ENCODE results near the gene MMAB. TPM values are rescaled to one million over a fixed set of nuclear protein-coding genes. Genes with fewer than 3 reads are reported as not detected.

Gene MMAB
- total and polyA plus RNA-seq, 10 of the 15 experiments (the other 5 are each of a cell fraction or from before 2014, with no cell fraction given): 10.6 to 65.3 (median 45.2) TPM

DNA sequence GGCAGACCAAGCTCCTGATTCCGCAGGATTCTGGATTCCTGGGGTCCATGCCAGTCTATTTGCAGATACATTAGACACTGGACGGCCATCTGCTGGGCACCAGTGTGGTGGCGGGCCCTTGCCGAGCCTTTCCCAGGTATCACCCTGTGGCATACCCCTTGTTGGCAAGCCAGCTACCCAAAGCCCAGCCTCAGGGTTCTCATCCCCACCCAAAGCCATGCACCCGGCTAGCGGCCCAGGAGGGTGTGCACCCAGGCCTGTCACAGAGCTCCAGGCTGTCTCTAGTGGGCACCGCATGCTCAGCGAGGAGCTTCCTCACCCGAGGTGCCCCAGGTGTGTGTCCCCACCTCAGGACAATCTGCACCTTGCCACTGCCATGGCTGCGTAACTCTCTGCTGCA, 13.7 kb downstream of the MMAB start:
- Histone ChIP-seq H3K4me2 (ENCODE audit: control insufficient read depth, insufficient read depth) (no peak overlapping the region), H3K4me3 (no peak overlapping the region), H3K79me2 (ENCODE audit: control insufficient read depth, insufficient read depth, low read length) (no peaks in the 10 kb centered on the region), H3K27me3 (replicated peaks in 1 of 2; ENCODE audit: control insufficient read depth in 2 of 2, insufficient read depth in 2 of 2, low read length in 1 of 2) (no peaks in the 10 kb centered on the region), H3K36me3 (ENCODE audit: control insufficient read depth in 2 of 2, insufficient read depth in 2 of 2, low read length in 1 of 2) (peaks cover 0 to 1% of the 10 kb centered on the region in 2 experiments; a peak in 1 of 4 replicates), H2AFZ (ENCODE audit: control insufficient read depth, low read depth, low read length) (no peak overlapping the region), H3K4me1 (ENCODE audit: control insufficient read depth, insufficient read depth, low read length) (no peaks in the 10 kb centered on the region), H3K9me3 (replicated peaks; ENCODE audit: control insufficient read depth, insufficient read depth, low read length) (peaks cover 11% of the 10 kb centered on the region; the same call in 2 of the 3 replicates), H3K27ac (ENCODE audit: control insufficient read depth, insufficient read depth) (no peak overlapping the region), H4K20me1 (ENCODE audit: control insufficient read depth, insufficient read depth) (no peaks in the 10 kb centered on the region), H3K9ac (ENCODE audit: control insufficient read depth, insufficient read depth, low read length) (no peak overlapping the region)
- CTCF ChIA-PET: interaction anchor here (0.6 kb wide), 1 partner anchor 381 kb away, joined by 4 read pairs; no protein-coding TSS in a partner anchor
- no TSS peak for BruUV-seq (replicated peaks)
- SMC1A ChIA-PET (ENCODE audit: uncharacterized antibody, unreplicated experiment): interaction anchor here (1.1 kb wide), 1 partner anchor 14 kb away, joined by 3 read pairs; the partner anchor contains the start of genes MMAB and MVK
- in situ Hi-C loops (cut with MboI) (no loop called here), intact Hi-C loops (cut with micrococcal nuclease; ENCODE audit: unreplicated experiment) (no loop called here)
- RAD21 ChIA-PET (ENCODE audit: unreplicated experiment): no interaction called here
- ATAC-seq: no peak
- POLR2A ChIA-PET: no interaction called here
- DNase-seq (ENCODE audit: low read depth, low spot score): no peak
- FAIRE-seq: no peak
- TF ChIP-seq, protein P1, sequence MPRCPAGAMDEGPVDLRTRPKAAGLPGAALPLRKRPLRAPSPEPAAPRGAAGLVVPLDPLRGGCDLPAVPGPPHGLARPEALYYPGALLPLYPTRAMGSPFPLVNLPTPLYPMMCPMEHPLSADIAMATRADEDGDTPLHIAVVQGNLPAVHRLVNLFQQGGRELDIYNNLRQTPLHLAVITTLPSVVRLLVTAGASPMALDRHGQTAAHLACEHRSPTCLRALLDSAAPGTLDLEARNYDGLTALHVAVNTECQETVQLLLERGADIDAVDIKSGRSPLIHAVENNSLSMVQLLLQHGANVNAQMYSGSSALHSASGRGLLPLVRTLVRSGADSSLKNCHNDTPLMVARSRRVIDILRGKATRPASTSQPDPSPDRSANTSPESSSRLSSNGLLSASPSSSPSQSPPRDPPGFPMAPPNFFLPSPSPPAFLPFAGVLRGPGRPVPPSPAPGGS (IDR thresholded peaks at IDR 0.05; ENCODE audit: borderline replicate concordance, insufficient read depth, low read depth, low read length, poor library complexity, severe bottlenecking): no peak
- TF ChIP-seq KAT2A (conservative IDR thresholded peaks at IDR 0.05; ENCODE audit: control insufficient read depth, low read depth, low read length) (no peak), TCF12 (IDR thresholded peaks at IDR 0.05; ENCODE audit: low read depth, low read length) (no peak), RCOR1 (conservative IDR thresholded peaks at IDR 0.05; ENCODE audit: low read depth, low read length) (no peak), SREBF1 (IDR thresholded peaks at IDR 0.05; ENCODE audit: low read length) (no peak), ZNF274 (IDR thresholded peaks at IDR 0.05; ENCODE audit: insufficient read depth, insufficient read length) (no peak), CBX3 (IDR thresholded peaks at IDR 0.05; ENCODE audit: borderline replicate concordance, low read depth) (no peak), CHD1 (IDR thresholded peaks at IDR 0.05; ENCODE audit: low read depth, low read length) (no peak)
- TF ChIP-seq, protein P2, sequence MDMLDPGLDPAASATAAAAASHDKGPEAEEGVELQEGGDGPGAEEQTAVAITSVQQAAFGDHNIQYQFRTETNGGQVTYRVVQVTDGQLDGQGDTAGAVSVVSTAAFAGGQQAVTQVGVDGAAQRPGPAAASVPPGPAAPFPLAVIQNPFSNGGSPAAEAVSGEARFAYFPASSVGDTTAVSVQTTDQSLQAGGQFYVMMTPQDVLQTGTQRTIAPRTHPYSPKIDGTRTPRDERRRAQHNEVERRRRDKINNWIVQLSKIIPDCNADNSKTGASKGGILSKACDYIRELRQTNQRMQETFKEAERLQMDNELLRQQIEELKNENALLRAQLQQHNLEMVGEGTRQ (IDR thresholded peaks at IDR 0.05; ENCODE audit: borderline replicate concordance, low read depth, low read length): no peak
- TF ChIP-seq, protein P3, sequence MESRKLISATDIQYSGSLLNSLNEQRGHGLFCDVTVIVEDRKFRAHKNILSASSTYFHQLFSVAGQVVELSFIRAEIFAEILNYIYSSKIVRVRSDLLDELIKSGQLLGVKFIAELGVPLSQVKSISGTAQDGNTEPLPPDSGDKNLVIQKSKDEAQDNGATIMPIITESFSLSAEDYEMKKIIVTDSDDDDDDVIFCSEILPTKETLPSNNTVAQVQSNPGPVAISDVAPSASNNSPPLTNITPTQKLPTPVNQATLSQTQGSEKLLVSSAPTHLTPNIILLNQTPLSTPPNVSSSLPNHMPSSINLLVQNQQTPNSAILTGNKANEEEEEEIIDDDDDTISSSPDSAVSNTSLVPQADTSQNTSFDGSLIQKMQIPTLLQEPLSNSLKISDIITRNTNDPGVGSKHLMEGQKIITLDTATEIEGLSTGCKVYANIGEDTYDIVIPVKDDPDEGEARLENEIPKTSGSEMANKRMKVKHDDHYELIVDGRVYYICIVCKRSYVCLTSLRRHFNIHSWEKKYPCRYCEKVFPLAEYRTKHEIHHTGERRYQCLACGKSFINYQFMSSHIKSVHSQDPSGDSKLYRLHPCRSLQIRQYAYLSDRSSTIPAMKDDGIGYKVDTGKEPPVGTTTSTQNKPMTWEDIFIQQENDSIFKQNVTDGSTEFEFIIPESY (IDR thresholded peaks at IDR 0.05): no peak
- TF ChIP-seq, protein P4, sequence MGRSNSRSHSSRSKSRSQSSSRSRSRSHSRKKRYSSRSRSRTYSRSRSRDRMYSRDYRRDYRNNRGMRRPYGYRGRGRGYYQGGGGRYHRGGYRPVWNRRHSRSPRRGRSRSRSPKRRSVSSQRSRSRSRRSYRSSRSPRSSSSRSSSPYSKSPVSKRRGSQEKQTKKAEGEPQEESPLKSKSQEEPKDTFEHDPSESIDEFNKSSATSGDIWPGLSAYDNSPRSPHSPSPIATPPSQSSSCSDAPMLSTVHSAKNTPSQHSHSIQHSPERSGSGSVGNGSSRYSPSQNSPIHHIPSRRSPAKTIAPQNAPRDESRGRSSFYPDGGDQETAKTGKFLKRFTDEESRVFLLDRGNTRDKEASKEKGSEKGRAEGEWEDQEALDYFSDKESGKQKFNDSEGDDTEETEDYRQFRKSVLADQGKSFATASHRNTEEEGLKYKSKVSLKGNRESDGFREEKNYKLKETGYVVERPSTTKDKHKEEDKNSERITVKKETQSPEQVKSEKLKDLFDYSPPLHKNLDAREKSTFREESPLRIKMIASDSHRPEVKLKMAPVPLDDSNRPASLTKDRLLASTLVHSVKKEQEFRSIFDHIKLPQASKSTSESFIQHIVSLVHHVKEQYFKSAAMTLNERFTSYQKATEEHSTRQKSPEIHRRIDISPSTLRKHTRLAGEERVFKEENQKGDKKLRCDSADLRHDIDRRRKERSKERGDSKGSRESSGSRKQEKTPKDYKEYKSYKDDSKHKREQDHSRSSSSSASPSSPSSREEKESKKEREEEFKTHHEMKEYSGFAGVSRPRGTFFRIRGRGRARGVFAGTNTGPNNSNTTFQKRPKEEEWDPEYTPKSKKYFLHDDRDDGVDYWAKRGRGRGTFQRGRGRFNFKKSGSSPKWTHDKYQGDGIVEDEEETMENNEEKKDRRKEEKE (IDR thresholded peaks at IDR 0.05): no peak
- WGBS (ENCODE audit: insufficient coverage, insufficient replicate concordance, low lambda C conversion rate, missing lambda C conversion rate): 93% methylated on average over 10 of the region's 10 CpGs

All from GM12878 (cell line).